ENCODE measurements around the gene SIK3. TPM values are rescaled to one million over a fixed set of nuclear protein-coding genes. Genes with fewer than 3 reads are reported as not detected.

SIK3 gene
- total RNA-seq, 4 donors from 2014 or later: 14.1 to 77.0 (median 40.7) TPM

- Histone ChIP-seq H3K9me3 (no peaks in the 10 kb centered on the region), H3K4me3 (no peak overlapping the region), H3K27ac (no peak overlapping the region), H3K36me3 (no peaks in the 10 kb centered on the region), H3K27me3 (no peaks in the 10 kb centered on the region), H3K4me1 (no peaks in the 10 kb centered on the region)
- DNase-seq: no peak
- TF ChIP-seq CTCF (IDR thresholded peaks at IDR 0.05) (no peak), POLR2A (IDR thresholded peaks at IDR 0.05) (no peak)
- intact Hi-C loops (cut with DNase I; ENCODE audit: low total_unique reads): loop anchor here (10.0 kb wide), 1 partner anchor 244 kb away; no protein-coding TSS in a partner anchor
These were observed 227.0 kb downstream of the SIK3 start for GRCh38 chr11:116871248-116871647.

DNA sequence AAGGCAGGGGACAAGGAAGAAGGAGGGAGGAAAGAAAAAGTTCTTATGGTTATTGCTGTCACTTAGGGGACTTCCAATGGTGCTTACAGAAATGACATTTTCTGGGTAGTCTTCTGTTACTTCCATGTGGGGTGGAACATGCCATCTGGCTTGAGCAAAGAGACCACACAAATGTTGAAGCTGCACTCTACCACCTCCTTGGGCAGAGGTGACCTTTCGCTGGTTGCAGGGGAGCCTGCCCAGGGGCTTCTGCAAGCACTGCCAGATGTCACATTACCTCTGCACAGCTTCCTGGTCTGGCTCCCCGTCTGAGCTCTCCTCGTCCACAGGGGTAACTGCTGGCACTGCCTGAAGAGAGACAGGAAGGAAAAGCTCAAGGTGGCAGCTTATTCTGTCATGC, 228.2 kb downstream of the SIK3 start:
- H3K9me3 ChIP-seq: no peaks in the 10 kb centered on the region
- H3K4me1 ChIP-seq: no peaks in the 10 kb centered on the region
- intact Hi-C loops (cut with DNase I; ENCODE audit: low total_unique reads): loop anchor here (10.0 kb wide), 1 partner anchor 245 kb away; no protein-coding TSS in a partner anchor
- H3K4me3 ChIP-seq: no peak overlapping the region
- TF ChIP-seq CTCF (IDR thresholded peaks at IDR 0.05) (no peak), POLR2A (IDR thresholded peaks at IDR 0.05) (no peak)
- no peaks in the 10 kb centered on the region for H3K27me3 ChIP-seq
- no peak overlapping the region for H3K27ac ChIP-seq
- no peak for DNase-seq
- no peaks in the 10 kb centered on the region for H3K36me3 ChIP-seq

GRCh38 chr11:116869610-116870009, 228.6 kb downstream of the SIK3 start:
- DNase-seq: no peak
- Histone ChIP-seq H3K4me1 (no peaks in the 10 kb centered on the region), H3K4me3 (no peak overlapping the region), H3K36me3 (no peaks in the 10 kb centered on the region), H3K9me3 (no peaks in the 10 kb centered on the region), H3K27me3 (no peaks in the 10 kb centered on the region), H3K27ac (no peak overlapping the region)
- intact Hi-C loops (cut with DNase I; ENCODE audit: low total_unique reads): loop anchor here (10.0 kb wide), 1 partner anchor 245 kb away; no protein-coding TSS in a partner anchor
- no peak for TF ChIP-seq POLR2A (IDR thresholded peaks at IDR 0.05)
- TF ChIP-seq CTCF (IDR thresholded peaks at IDR 0.05): no peak

DNA sequence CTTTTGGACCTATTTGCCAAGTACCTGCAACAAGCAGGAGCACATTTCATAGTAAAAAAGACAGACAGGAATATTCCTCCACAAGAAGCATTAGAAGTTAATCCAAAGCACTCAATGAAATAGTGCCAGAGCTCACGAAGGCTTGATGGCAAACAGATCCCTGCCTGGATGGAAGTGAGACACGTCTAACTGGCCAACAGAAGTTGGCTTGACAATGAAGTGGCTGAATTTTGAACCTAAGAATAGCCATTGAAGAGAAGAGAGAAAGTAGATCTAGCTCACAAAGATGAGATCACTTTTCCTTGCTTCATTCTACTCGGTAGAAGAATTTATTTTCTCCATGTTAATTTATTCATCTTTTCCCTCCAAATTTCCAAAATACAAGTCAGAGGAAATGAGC, 230.2 kb downstream of the SIK3 start:
- intact Hi-C loops (cut with DNase I; ENCODE audit: low total_unique reads): no loop called here
- H3K27me3 ChIP-seq: no peaks in the 10 kb centered on the region
- no peak overlapping the region for H3K27ac ChIP-seq
- no peak overlapping the region for H3K4me3 ChIP-seq
- H3K9me3 ChIP-seq: no peaks in the 10 kb centered on the region
- no peak for DNase-seq
- H3K36me3 ChIP-seq: no peaks in the 10 kb centered on the region
- TF ChIP-seq CTCF (IDR thresholded peaks at IDR 0.05): no peak
- no peak for TF ChIP-seq POLR2A (IDR thresholded peaks at IDR 0.05)
- H3K4me1 ChIP-seq: no peaks in the 10 kb centered on the region

GRCh38 chr11:116867619-116868018, 230.6 kb downstream of the SIK3 start:
- H3K27me3 ChIP-seq: no peaks in the 10 kb centered on the region
- H3K4me1 ChIP-seq: no peaks in the 10 kb centered on the region
- H3K36me3 ChIP-seq: no peaks in the 10 kb centered on the region
- no peak for TF ChIP-seq POLR2A (IDR thresholded peaks at IDR 0.05)
- no peak for TF ChIP-seq CTCF (IDR thresholded peaks at IDR 0.05)
- DNase-seq: no peak
- no peak overlapping the region for H3K4me3 ChIP-seq
- no peaks in the 10 kb centered on the region for H3K9me3 ChIP-seq
- intact Hi-C loops (cut with DNase I; ENCODE audit: low total_unique reads): no loop called here
- no peak overlapping the region for H3K27ac ChIP-seq
